Dendritic cell treated with granulocyte-macrophage colony-stimulating factor and Interleukin-4, amounts not matched to agents 40 ng/mL and 50 ng/mL, for 4 days (primary cell): ENCODE measurements around the gene NUDT16.

ENCODE experiments used
- H3K27ac Mint-ChIP-seq: one replicate; pipeline ENCODE4 v1.8.0; 2022; ENCODE audit warnings: mild to moderate bottlenecking, mixed read lengths
- H3K27me3 Mint-ChIP-seq: one replicate; pipeline ENCODE4 v1.8.0; 2022; ENCODE audit warnings: mild to moderate bottlenecking, mixed read lengths
- H3K36me3 Mint-ChIP-seq: one replicate; pipeline ENCODE4 v1.8.0; 2022; ENCODE audit warnings: low read depth, mixed read lengths
- H3K4me1 Mint-ChIP-seq: one replicate; pipeline ENCODE4 v1.8.0; 2022; ENCODE audit warnings: low read depth, mixed read lengths
- H3K4me3 Mint-ChIP-seq: one replicate; pipeline ENCODE4 v1.8.0; 2022; ENCODE audit warnings: mild to moderate bottlenecking, moderate library complexity, mixed read lengths
- H3K9me3 Mint-ChIP-seq: one replicate; pipeline ENCODE4 v1.8.0; 2022; ENCODE audit warnings: mixed read lengths
- intact Hi-C: fragments of 100-400 bp; cut with micrococcal nuclease; formaldehyde crosslinking; loops from one replicate; pipeline ENCODE4 v1.15.0; 2022

NUDT16 gene

GRCh38 chr3:131396170-131396569, 14.6 kb downstream of the NUDT16 start:
- intact Hi-C loops, result no loop called here
- Mint-ChIP-seq H3K36me3 (no peaks in the 10 kb centered on the region), H3K27ac (no peak overlapping the region), H3K27me3 (no peaks in the 10 kb centered on the region), H3K9me3 (no peaks in the 10 kb centered on the region), H3K4me3 (no peak overlapping the region), H3K4me1 (peaks cover 1% of the 10 kb centered on the region)

GRCh38 chr3:131397889-131398288, 16.3 kb downstream of the NUDT16 start:
- Mint-ChIP-seq H3K4me3 (no peak overlapping the region), H3K9me3 (no peaks in the 10 kb centered on the region), H3K27ac (no peak overlapping the region), H3K27me3 (no peaks in the 10 kb centered on the region), H3K36me3 (no peaks in the 10 kb centered on the region), H3K4me1 (peaks cover 19% of the 10 kb centered on the region)
- intact Hi-C loops, result no loop called here

- H3K4me3 Mint-ChIP-seq, result no peak overlapping the region
- H3K27ac Mint-ChIP-seq, result peak overlapping the region; percentile 62
- H3K4me1 Mint-ChIP-seq, result peaks cover 24% of the 10 kb centered on the region
- H3K27me3 Mint-ChIP-seq, result no peaks in the 10 kb centered on the region
- no peaks in the 10 kb centered on the region for H3K9me3 Mint-ChIP-seq
- H3K36me3 Mint-ChIP-seq, result no peaks in the 10 kb centered on the region
- intact Hi-C loops, result loop anchor here (2.0 kb wide), 1 partner anchor 15 kb away; no protein-coding TSS in a partner anchor
Measured at GRCh38 chr3:131401978-131402377, 20.4 kb downstream of the NUDT16 start.

GRCh38 chr3:131402391-131403039, 20.9 kb downstream of the NUDT16 start:
- Mint-ChIP-seq H3K4me1 (peaks cover 24% of the 10 kb centered on the region), H3K27me3 (no peaks in the 10 kb centered on the region), H3K27ac (peak overlapping the region; percentile 62), H3K4me3 (no peak overlapping the region), H3K36me3 (no peaks in the 10 kb centered on the region), H3K9me3 (no peaks in the 10 kb centered on the region)
- intact Hi-C loops, result loop anchor here (2.0 kb wide), 1 partner anchor 16 kb away; no protein-coding TSS in a partner anchor

- peaks cover 24% of the 10 kb centered on the region for H3K4me1 Mint-ChIP-seq
- H3K4me3 Mint-ChIP-seq, result no peak overlapping the region
- no peaks in the 10 kb centered on the region for H3K27me3 Mint-ChIP-seq
- no peaks in the 10 kb centered on the region for H3K9me3 Mint-ChIP-seq
- intact Hi-C loops, result loop anchor here (2.0 kb wide), 1 partner anchor 17 kb away; no protein-coding TSS in a partner anchor
- no peak overlapping the region for H3K27ac Mint-ChIP-seq
- no peaks in the 10 kb centered on the region for H3K36me3 Mint-ChIP-seq
Measured at GRCh38 chr3:131403216-131403895, 21.8 kb downstream of the NUDT16 start.

GRCh38 chr3:131405411-131405810, 23.8 kb downstream of the NUDT16 start:
- Mint-ChIP-seq H3K27ac (no peak overlapping the region), H3K36me3 (no peaks in the 10 kb centered on the region), H3K4me1 (peaks cover 24% of the 10 kb centered on the region), H3K9me3 (no peaks in the 10 kb centered on the region), H3K4me3 (no peak overlapping the region), H3K27me3 (no peaks in the 10 kb centered on the region)
- intact Hi-C loops, result no loop called here

GRCh38 chr3:131406274-131406673, 24.7 kb downstream of the NUDT16 start:
- peaks cover 22% of the 10 kb centered on the region for H3K4me1 Mint-ChIP-seq
- H3K27ac Mint-ChIP-seq, result no peak overlapping the region
- no peaks in the 10 kb centered on the region for H3K9me3 Mint-ChIP-seq
- intact Hi-C loops, result no loop called here
- no peaks in the 10 kb centered on the region for H3K27me3 Mint-ChIP-seq
- H3K36me3 Mint-ChIP-seq, result no peaks in the 10 kb centered on the region
- H3K4me3 Mint-ChIP-seq, result no peak overlapping the region

GRCh38 chr3:131417751-131418150, 36.2 kb downstream of the NUDT16 start:
- H3K36me3 Mint-ChIP-seq, result no peaks in the 10 kb centered on the region
- no peak overlapping the region for H3K27ac Mint-ChIP-seq
- H3K4me3 Mint-ChIP-seq, result no peak overlapping the region
- H3K4me1 Mint-ChIP-seq, result no peaks in the 10 kb centered on the region
- no peaks in the 10 kb centered on the region for H3K27me3 Mint-ChIP-seq
- intact Hi-C loops, result no loop called here
- no peaks in the 10 kb centered on the region for H3K9me3 Mint-ChIP-seq

GRCh38 chr3:131421301-131421700, 39.7 kb downstream of the NUDT16 start:
- intact Hi-C loops, result no loop called here
- Mint-ChIP-seq H3K27me3 (no peaks in the 10 kb centered on the region), H3K36me3 (no peaks in the 10 kb centered on the region), H3K4me3 (no peak overlapping the region), H3K9me3 (no peaks in the 10 kb centered on the region), H3K4me1 (no peaks in the 10 kb centered on the region), H3K27ac (no peak overlapping the region)

GRCh38 chr3:131421957-131422498, 40.5 kb downstream of the NUDT16 start:
- Mint-ChIP-seq H3K36me3 (no peaks in the 10 kb centered on the region), H3K4me3 (no peak overlapping the region), H3K27me3 (no peaks in the 10 kb centered on the region), H3K27ac (no peak overlapping the region), H3K4me1 (no peaks in the 10 kb centered on the region), H3K9me3 (no peaks in the 10 kb centered on the region)
- intact Hi-C loops, result no loop called here

GRCh38 chr3:131427226-131427625, 45.7 kb downstream of the NUDT16 start:
- Mint-ChIP-seq H3K36me3 (no peaks in the 10 kb centered on the region), H3K4me1 (no peaks in the 10 kb centered on the region), H3K4me3 (no peak overlapping the region), H3K9me3 (no peaks in the 10 kb centered on the region), H3K27ac (no peak overlapping the region), H3K27me3 (peaks cover 1% of the 10 kb centered on the region)
- intact Hi-C loops, result no loop called here

GRCh38 chr3:131431754-131432153, 50.2 kb downstream of the NUDT16 start:
- Mint-ChIP-seq H3K27ac (no peak overlapping the region), H3K4me3 (no peak overlapping the region), H3K36me3 (no peaks in the 10 kb centered on the region), H3K9me3 (peaks cover 9% of the 10 kb centered on the region), H3K4me1 (no peaks in the 10 kb centered on the region), H3K27me3 (peaks cover 7% of the 10 kb centered on the region)
- intact Hi-C loops, result no loop called here

GRCh38 chr3:131432441-131432840, 50.9 kb downstream of the NUDT16 start:
- Mint-ChIP-seq H3K36me3 (no peaks in the 10 kb centered on the region), H3K4me1 (no peaks in the 10 kb centered on the region), H3K27ac (no peak overlapping the region), H3K27me3 (peaks cover 7% of the 10 kb centered on the region), H3K4me3 (no peak overlapping the region), H3K9me3 (peaks cover 9% of the 10 kb centered on the region)
- intact Hi-C loops, result no loop called here

GRCh38 chr3:131435000-131435399, 53.4 kb downstream of the NUDT16 start:
- Mint-ChIP-seq H3K4me3 (no peak overlapping the region), H3K27ac (no peak overlapping the region), H3K36me3 (no peaks in the 10 kb centered on the region), H3K27me3 (peaks cover 6% of the 10 kb centered on the region), H3K9me3 (peaks cover 9% of the 10 kb centered on the region), H3K4me1 (no peaks in the 10 kb centered on the region)
- intact Hi-C loops, result no loop called here
